WERI-Rb-1 (cell line): ENCODE results near the gene CCDC158.

Source experiments
- DNase-seq: peaks from one replicate; pipeline ENCODE4 v3.0.0-alpha.2; 2020
- H3K27ac ChIP-seq: fragments of 250-450 bp; sonication (Bioruptor Pico); 2 replicates; pipeline ENCODE4 v1.5.1; 2020; ENCODE audit warnings: mild to moderate bottlenecking, moderate library complexity
- H3K27me3 ChIP-seq: fragments of 250-450 bp; sonication (Bioruptor Pico); 2 replicates; pipeline ENCODE4 v1.5.1; 2021; ENCODE audit warnings: mild to moderate bottlenecking, low read depth, moderate library complexity; ENCODE audit not compliant: insufficient read depth, severe bottlenecking
- H3K36me3 ChIP-seq: fragments of 250-450 bp; sonication (Bioruptor Pico); 2 replicates; pipeline ENCODE4 v1.5.1; 2020; ENCODE audit warnings: mild to moderate bottlenecking, moderate library complexity
- H3K4me3 ChIP-seq: 2 replicates; pipeline ENCODE4 v1.5.1; 2011; ENCODE audit warnings: low read depth, mild to moderate bottlenecking, control low read depth, low read length
- H3K9me3 ChIP-seq: fragments of 250-450 bp; sonication (Bioruptor Pico); 2 replicates; pipeline ENCODE4 v1.5.1; 2021; ENCODE audit warnings: mild to moderate bottlenecking, moderate library complexity; ENCODE audit not compliant: severe bottlenecking
- TF ChIP-seq, protein P1 (sequence below): IDR thresholded peaks from 2 replicates; pipeline ENCODE4 v1.5.1; 2011; ENCODE audit warnings: low read depth, mild to moderate bottlenecking, control low read depth, inconsistent platforms, low read length

The CCDC158 gene

GRCh38 chr4:76272582-76272981, 148.4 kb downstream of the CCDC158 start:
- Histone ChIP-seq H3K4me3 (no peak overlapping the region), H3K36me3 (no peaks in the 10 kb centered on the region), H3K9me3 (no peaks in the 10 kb centered on the region), H3K27me3 (no peaks in the 10 kb centered on the region), H3K27ac (no peak overlapping the region)
- TF ChIP-seq, protein P1, sequence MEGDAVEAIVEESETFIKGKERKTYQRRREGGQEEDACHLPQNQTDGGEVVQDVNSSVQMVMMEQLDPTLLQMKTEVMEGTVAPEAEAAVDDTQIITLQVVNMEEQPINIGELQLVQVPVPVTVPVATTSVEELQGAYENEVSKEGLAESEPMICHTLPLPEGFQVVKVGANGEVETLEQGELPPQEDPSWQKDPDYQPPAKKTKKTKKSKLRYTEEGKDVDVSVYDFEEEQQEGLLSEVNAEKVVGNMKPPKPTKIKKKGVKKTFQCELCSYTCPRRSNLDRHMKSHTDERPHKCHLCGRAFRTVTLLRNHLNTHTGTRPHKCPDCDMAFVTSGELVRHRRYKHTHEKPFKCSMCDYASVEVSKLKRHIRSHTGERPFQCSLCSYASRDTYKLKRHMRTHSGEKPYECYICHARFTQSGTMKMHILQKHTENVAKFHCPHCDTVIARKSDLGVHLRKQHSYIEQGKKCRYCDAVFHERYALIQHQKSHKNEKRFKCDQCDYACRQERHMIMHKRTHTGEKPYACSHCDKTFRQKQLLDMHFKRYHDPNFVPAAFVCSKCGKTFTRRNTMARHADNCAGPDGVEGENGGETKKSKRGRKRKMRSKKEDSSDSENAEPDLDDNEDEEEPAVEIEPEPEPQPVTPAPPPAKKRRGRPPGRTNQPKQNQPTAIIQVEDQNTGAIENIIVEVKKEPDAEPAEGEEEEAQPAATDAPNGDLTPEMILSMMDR, result no peak
- DNase-seq, result no peak

GRCh38 chr4:76272073-76272472, 148.9 kb downstream of the CCDC158 start:
- no peak for DNase-seq
- Histone ChIP-seq H3K9me3 (no peaks in the 10 kb centered on the region), H3K36me3 (no peaks in the 10 kb centered on the region), H3K4me3 (no peak overlapping the region), H3K27ac (no peak overlapping the region), H3K27me3 (no peaks in the 10 kb centered on the region)
- TF ChIP-seq, protein P1, result no peak

DNA sequence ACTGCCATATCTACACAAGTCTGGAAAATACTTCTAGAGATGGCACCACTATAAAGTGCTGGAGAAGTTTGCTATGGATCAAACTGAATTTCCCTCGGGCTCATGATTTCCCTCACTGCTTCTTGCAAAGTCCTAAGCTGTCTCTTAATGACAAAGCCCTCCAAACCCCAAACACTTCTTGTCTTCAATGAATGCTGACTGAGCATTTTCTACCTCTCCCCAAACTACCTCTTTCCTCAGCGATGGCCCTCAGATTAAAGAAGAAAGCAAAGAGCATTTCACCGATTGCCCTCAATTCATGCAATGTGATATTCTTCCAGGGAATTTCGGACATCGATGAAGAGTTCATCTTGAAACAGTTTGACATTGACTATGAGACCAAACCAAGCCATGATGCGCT, 149.7 kb downstream of the CCDC158 start:
- TF ChIP-seq, protein P1, result no peak
- Histone ChIP-seq H3K4me3 (no peak overlapping the region), H3K9me3 (no peaks in the 10 kb centered on the region), H3K36me3 (no peaks in the 10 kb centered on the region), H3K27ac (no peak overlapping the region), H3K27me3 (no peaks in the 10 kb centered on the region)
- no peak for DNase-seq

DNA sequence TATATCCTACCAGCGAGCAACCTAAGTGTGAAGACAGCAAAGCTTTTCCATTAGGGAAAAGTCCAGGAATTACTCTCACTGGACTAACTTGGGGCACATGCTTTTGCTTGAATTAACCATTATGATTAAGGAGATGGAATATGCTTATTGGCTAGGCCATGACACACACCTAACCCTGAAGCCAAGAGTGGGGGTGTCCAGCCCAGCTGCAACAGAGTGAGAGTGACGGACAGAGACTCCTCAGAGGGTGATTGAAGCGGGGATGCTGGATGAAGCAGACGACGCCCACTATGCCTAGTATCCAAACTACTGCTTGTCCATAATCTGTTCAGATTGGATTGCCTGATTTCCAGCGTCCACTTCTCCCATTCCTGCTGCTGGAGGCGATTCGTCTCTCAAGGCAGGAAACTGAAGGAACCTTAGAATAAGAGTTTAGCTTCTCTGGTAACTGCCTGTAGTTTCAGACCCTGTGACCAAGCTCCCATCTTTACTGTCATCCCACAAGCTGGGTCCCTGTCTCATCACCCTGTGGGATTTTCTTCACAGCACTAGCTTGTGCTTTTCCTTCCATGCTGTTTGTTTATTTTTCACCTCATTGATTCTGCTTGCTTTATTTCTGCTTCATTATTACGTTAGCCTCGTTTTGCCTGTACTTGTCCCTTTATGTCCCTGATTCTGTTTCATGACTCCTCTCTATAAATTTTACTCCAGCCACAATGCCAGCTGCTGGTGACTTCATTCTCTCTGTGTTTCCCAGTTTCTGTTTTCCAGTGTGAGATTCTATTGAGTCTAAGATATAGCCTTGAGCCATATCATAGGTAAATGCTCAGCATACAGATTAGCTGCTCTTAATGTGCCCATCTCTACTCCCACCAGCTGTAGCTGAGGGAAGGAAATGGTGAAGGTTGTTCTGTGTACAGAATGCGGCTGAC, 150.4 kb downstream of the CCDC158 start:
- DNase-seq, result no peak

GRCh38 chr4:76267811-76268210, 153.1 kb downstream of the CCDC158 start:
- no peak overlapping the region for H3K4me3 ChIP-seq
- TF ChIP-seq, protein P1, result no peak
- no peaks in the 10 kb centered on the region for H3K9me3 ChIP-seq
- H3K27ac ChIP-seq, result no peak overlapping the region
- H3K36me3 ChIP-seq, result no peaks in the 10 kb centered on the region
- no peak for DNase-seq
- H3K27me3 ChIP-seq, result no peaks in the 10 kb centered on the region

More for the DNA sequence above, 150.4 kb downstream of the CCDC158 start:
- no peak overlapping the region for H3K27ac ChIP-seq
- H3K36me3 ChIP-seq, result no peaks in the 10 kb centered on the region
- TF ChIP-seq, protein P1, result no peak
- H3K27me3 ChIP-seq, result no peaks in the 10 kb centered on the region
- no peaks in the 10 kb centered on the region for H3K9me3 ChIP-seq
- no peak overlapping the region for H3K4me3 ChIP-seq

GRCh38 chr4:76266627-76267026, 154.3 kb downstream of the CCDC158 start:
- no peaks in the 10 kb centered on the region for H3K36me3 ChIP-seq
- DNase-seq, result no peak
- no peaks in the 10 kb centered on the region for H3K9me3 ChIP-seq
- TF ChIP-seq, protein P1, result no peak
- H3K27ac ChIP-seq, result no peak overlapping the region
- H3K27me3 ChIP-seq, result no peaks in the 10 kb centered on the region
- no peak overlapping the region for H3K4me3 ChIP-seq
